Adrenal gland (tissue), 12 donors: Measurements from ENCODE around the gene MCOLN1. TPM values are rescaled to one million over a fixed set of nuclear protein-coding genes. Genes with fewer than 3 reads are reported as not detected.

ENCODE experiments used
- DNase-seq, 7 donors: peaks; one replicate each; pipeline ENCODE4 v3.0.0-alpha.2; 2019 to 2020
- H3K27ac ChIP-seq, 5 donors: fragments of 200-600 bp; sonication (generic) in 4 of 5; 1 replicate in 3 of 5; 2 replicates in 2 of 5; pipeline versions ENCODE4 v1.5.1 to v1.8.0; 2016 to 2020; ENCODE audit warnings: mild to moderate bottlenecking in 1 of 5
- H3K27me3 ChIP-seq: fragments of 200-600 bp; 2 replicates; pipeline ENCODE4 v1.8.0; 2021
- H3K36me3 ChIP-seq, 2 donors: fragments of 200-600 bp; replicated peaks in 1 of 2; 1 replicate in 1 of 2; 2 replicates in 1 of 2; pipeline versions ENCODE4 v1.5.1 to v1.8.0; 2018 to 2022
- H3K4me1 ChIP-seq, 2 donors: fragments of 200-600 bp; replicated peaks in 1 of 2; 1 replicate in 1 of 2; 2 replicates in 1 of 2; pipeline versions ENCODE4 v1.5.1 to v1.8.0; 2018 to 2021
- H3K4me3 ChIP-seq, 4 donors: fragments of 200-600 bp; sonication (generic) in 3 of 4; one replicate each; pipeline ENCODE4 v1.5.1; 2016 to 2018
- H3K9me3 ChIP-seq, 3 donors: fragments of 200-600 bp; sonication (generic) in 1 of 3; replicated peaks in 1 of 3; 1 replicate in 2 of 3; 2 replicates in 1 of 3; pipeline versions ENCODE4 v1.5.1 to v1.8.0; 2016 to 2021
- POLR2A ChIP-seq, 2 donors: fragments of 450-650 bp; IDR thresholded peaks; one replicate each; pipeline ENCODE4 v1.6.1; 2017; ENCODE audit warnings: antibody characterized with exemption in 2 of 2, mild to moderate bottlenecking in 2 of 2, moderate library complexity in 1 of 2
- WGBS, 4 donors: extraction: QIAGEN DNeasy Blood & Tissue Kit in 2 of 4; methylation state at CpG; one replicate each; pipeline versions ENCODE4 v1.1.5 to v1.1.7; 2013 to 2017; 5-methylcytosine and 5-hydroxymethylcytosine counted together
- intact Hi-C, 2 donors: fragments of 100-400 bp; cut with DNase I; formaldehyde crosslinking; loops; one replicate each; pipeline versions ENCODE4 v1.14.1 to v1.15.0; 2022 to 2023
- polyA plus RNA-seq, 3 donors: library from polyadenylated mRNA; stranded (reverse); fragments of 200-250 nt in 2 of 3; fragments of 350-450 nt in 1 of 3; fragmentation: Illumina TruSeq in 1 of 3; extraction: RNeasy Lipid Tissue Mini Kit (QIAGEN cat#74804) in 1 of 3; gene quantifications; one replicate each; pipeline ENCODE4 v1.2.3, GENCODE V29; 2013 to 2014
- total RNA-seq, 9 donors: library from RNA; depleted of rRNA in 4 of 9; stranded (reverse); fragments of >200 nt in 4 of 9; fragments of 120-200 nt in 1 of 9; fragmentation: NEBNext Ultra II Directional in 1 of 9; extraction: Animal tissue kit (Norgen Biotek cat#: 25700) in 1 of 9; gene quantifications; one replicate each; pipeline versions ENCODE4 v1.1.0 to v1.2.4, GENCODE V29; 2013 to 2023
- TF ChIP-seq, protein P1 (sequence below), 6 experiments: fragments of 450-650 bp in 4 of 6; fragments of 200-600 bp in 2 of 6; sonication (generic) in 1 of 6; IDR thresholded peaks; 1 replicate in 5 of 6; 2 replicates in 1 of 6; pipeline versions ENCODE4 v1.5.1 to v1.8.0; 2016 to 2021; ENCODE audit warnings: antibody characterized with exemption in 6 of 6, mild to moderate bottlenecking in 2 of 6, moderate library complexity in 1 of 6
- donor health status: healthy with polysubstance abuse.
- donor health status: Bipolar disorder and iron deficiency.
- donor health status: DM: yes; HTN: yes; CAD: no.
- donor health status: DM: no; HTN: no; CAD: no.
- donor health status: DM: no; HTN: no; CAD: no.
- donor health status: DM: yes; HTN: yes; CAD: no.

Gene MCOLN1
- total and polyA plus RNA-seq, 12 donors: 6.0 to 212 (median 57.1) TPM

DNA sequence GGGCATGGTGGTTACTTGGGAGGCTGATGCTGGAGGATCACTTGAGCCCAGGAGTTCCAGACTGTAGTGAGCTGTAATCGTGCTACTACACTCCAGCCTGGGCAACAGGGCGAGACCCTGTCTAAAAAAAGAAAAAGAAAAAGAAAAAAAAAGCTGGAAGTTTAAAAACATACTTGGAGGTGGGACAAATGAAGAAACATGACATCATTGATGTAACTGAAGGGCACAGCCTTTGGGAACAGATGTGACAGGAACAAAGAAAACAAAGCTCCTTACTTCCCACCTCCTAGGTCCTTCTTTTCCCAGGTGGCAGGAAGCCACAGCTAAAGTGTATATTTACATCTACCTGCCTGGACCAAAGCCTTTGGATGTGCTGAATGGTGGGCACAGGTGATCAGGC is 35.5 kb upstream of the MCOLN1 start:
- DNase-seq: no peak
- Histone ChIP-seq H3K4me1 (peaks cover 9 to 24% of the 10 kb centered on the region in 2 donors), H3K9me3 (no peaks in the 10 kb centered on the region), H3K36me3 (no peaks in the 10 kb centered on the region), H3K27ac (no peak overlapping the region), H3K27me3 (no peaks in the 10 kb centered on the region), H3K4me3 (no peak overlapping the region)
- TF ChIP-seq POLR2A (IDR thresholded peaks at IDR 0.05): no peak
- TF ChIP-seq, protein P1, sequence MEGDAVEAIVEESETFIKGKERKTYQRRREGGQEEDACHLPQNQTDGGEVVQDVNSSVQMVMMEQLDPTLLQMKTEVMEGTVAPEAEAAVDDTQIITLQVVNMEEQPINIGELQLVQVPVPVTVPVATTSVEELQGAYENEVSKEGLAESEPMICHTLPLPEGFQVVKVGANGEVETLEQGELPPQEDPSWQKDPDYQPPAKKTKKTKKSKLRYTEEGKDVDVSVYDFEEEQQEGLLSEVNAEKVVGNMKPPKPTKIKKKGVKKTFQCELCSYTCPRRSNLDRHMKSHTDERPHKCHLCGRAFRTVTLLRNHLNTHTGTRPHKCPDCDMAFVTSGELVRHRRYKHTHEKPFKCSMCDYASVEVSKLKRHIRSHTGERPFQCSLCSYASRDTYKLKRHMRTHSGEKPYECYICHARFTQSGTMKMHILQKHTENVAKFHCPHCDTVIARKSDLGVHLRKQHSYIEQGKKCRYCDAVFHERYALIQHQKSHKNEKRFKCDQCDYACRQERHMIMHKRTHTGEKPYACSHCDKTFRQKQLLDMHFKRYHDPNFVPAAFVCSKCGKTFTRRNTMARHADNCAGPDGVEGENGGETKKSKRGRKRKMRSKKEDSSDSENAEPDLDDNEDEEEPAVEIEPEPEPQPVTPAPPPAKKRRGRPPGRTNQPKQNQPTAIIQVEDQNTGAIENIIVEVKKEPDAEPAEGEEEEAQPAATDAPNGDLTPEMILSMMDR (IDR thresholded peaks at IDR 0.05): no peak
- intact Hi-C loops: no loop called here
- WGBS, 4 donors: 72 to 78% (median 75%) methylated on average over 2 of the region's 2 CpGs

GRCh38 chr19:7488736-7489353 is 33.6 kb upstream of the MCOLN1 start, which contains the start of gene PEX11G:
TSS of gene PEX11G (minus strand) at chr19:7489035. CDS start at chr19:7489010, 25 bp downstream.
- peaks cover 4 to 33% of the 10 kb centered on the region in 2 donors for H3K4me1 ChIP-seq
- WGBS, 4 donors: 0 to 1% (median 1%) methylated on average over 13 to 49 of the region's 49 CpGs
- no peaks in the 10 kb centered on the region for H3K27me3 ChIP-seq
- H3K9me3 ChIP-seq: no peaks in the 10 kb centered on the region
- peak within 1 kb of the TSS; percentile 39 to 93 (median 70) for H3K27ac ChIP-seq
- DNase-seq: peak; percentile 89 to 96 (median 93)
- intact Hi-C loops: no loop called here
- H3K36me3 ChIP-seq: no peaks in the 10 kb centered on the region
- TF ChIP-seq, protein P1 (IDR thresholded peaks at IDR 0.05): no peak
- peak; percentile 70 to 77 for TF ChIP-seq POLR2A (IDR thresholded peaks at IDR 0.05)
- peak within 1 kb of the TSS in 2 of 4 donors; percentile 33 to 70 for H3K4me3 ChIP-seq

DNA sequence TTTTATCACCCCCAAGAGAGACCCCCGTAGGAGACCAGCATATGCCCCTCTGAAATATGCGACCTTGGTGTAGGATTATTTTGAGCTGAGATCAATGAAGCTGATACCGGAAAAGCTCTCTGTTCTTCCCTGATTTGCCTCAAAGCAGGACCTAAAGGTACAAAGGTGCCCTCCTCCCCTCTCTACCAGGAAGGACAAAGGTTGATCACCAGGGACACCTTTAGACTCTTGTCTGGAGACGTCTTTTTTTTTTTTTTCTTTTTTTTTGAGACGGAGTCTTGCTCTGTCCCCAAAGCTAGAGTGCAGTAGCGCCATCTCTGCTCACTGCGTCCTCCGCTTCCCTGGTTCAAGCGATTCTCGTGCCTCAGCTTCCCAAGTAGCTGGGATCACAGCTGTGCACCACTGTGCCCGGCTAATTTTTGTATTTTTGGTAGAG is 32.8 kb upstream of the MCOLN1 start:
- H3K36me3 ChIP-seq: no peaks in the 10 kb centered on the region
- peaks cover 12 to 37% of the 10 kb centered on the region in 2 donors for H3K4me1 ChIP-seq
- no peaks in the 10 kb centered on the region for H3K27me3 ChIP-seq
- H3K9me3 ChIP-seq: no peaks in the 10 kb centered on the region
- H3K27ac ChIP-seq: peak overlapping the region in 4 of 5 donors; percentile 39 to 93 (median 79)
- TF ChIP-seq POLR2A (IDR thresholded peaks at IDR 0.05): no peak
- TF ChIP-seq, protein P1 (IDR thresholded peaks at IDR 0.05): no peak
- no peak overlapping the region for H3K4me3 ChIP-seq
- DNase-seq: no peak
- WGBS, 4 donors: 69 to 78% (median 72%) methylated on average over 11 of the region's 11 CpGs
- intact Hi-C loops: no loop called here

- no peak for DNase-seq
- intact Hi-C loops: no loop called here
- Histone ChIP-seq H3K36me3 (no peaks in the 10 kb centered on the region), H3K27me3 (no peaks in the 10 kb centered on the region), H3K27ac (peak overlapping the region in 2 of 5 donors; percentile 97), H3K4me1 (peaks cover 20 to 47% of the 10 kb centered on the region in 2 donors), H3K4me3 (no peak overlapping the region), H3K9me3 (no peaks in the 10 kb centered on the region)
- 65 to 78% (median 74%) methylated on average over 4 of the region's 4 CpGs for WGBS, 4 donors
- TF ChIP-seq, protein P1 (IDR thresholded peaks at IDR 0.05): no peak
- TF ChIP-seq POLR2A (IDR thresholded peaks at IDR 0.05): no peak
Measured at GRCh38 chr19:7492142-7492541, 30.3 kb upstream of the MCOLN1 start.
